HG02610 (cell line): ENCODE data around the gene FCRL6.

ENCODE experiments used
- ATAC-seq: cut with Tn5 transposase; IDR thresholded peaks from one replicate; pipeline ENCODE4 v1.9.1; 2021; ENCODE audit warnings: mild to moderate bottlenecking, moderate library complexity; ENCODE audit not compliant: unreplicated experiment

Gene FCRL6

DNA sequence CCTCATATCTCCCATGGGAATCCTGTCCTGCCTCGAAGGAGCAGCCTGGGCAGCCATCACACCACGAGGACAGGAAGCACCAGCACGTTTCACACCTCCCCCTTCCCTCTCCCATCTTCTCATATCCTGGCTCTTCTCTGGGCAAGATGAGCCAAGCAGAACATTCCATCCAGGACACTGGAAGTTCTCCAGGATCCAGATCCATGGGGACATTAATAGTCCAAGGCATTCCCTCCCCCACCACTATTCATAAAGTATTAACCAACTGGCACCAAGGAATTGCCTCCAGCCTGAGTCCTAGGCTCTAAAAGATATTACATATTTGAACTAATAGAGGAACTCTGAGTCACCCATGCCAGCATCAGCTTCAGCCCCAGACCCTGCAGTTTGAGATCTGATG lies 33.2 kb downstream of the FCRL6 start:
- no peak for ATAC-seq

DNA sequence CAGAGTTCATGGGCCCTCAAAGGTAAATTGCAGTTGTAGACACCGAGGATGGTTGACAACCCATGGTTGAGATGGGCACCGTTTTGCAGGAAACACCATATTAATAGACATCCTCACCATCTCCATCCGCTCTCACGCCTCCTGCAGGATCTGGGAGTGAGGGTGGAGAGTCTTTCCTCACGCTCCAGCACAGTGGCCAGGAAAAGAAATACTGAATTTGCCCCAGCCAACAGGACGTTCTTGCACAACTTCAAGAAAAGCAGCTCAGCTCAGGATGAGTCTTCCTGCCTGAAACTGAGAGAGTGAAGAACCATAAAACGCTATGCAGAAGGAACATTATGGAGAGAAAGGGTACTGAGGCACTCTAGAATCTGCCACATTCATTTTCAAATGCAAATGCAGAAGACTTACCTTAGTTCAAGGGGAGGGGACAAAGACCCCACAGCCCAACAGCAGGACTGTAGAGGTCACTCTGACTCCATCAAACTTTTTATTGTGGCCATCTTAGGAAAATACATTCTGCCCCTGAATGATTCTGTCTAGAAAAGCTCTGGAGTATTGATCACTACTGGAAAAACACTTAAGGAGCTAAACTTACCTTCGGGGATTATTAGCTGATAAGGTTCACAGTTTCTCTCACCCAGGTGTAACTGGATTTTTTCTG lies 33.8 kb downstream of the FCRL6 start:
- ATAC-seq: no peak

- ATAC-seq: peak; percentile 81
Measured at GRCh38 chr1:159838715-159839114, 36.6 kb downstream of the FCRL6 start.

- peak; percentile 70 for ATAC-seq
Measured at GRCh38 chr1:159839116-159839849, 37.1 kb downstream of the FCRL6 start.

- ATAC-seq: no peak
Measured at GRCh38 chr1:159841749-159842148, 39.6 kb downstream of the FCRL6 start.

DNA sequence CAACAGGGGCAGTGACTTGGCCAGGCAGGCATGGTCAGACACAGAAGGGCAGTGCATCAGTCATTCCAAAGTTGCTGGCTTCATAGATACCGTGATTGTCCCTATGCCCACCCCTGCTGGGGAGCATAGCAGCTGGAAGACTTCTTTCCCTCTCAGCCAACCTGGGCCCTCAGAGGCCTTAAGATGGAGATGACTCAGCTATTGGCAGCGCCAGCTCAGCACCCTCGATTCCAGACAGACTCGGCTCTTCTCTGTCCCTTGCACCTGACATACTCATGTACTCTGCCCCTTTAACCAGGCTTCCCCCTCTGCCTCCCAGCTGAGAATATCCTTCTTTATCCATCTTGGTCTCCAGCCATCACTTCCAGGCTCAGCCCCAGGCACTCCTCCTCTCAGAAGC lies 41.3 kb downstream of the FCRL6 start:
- no peak for ATAC-seq

DNA sequence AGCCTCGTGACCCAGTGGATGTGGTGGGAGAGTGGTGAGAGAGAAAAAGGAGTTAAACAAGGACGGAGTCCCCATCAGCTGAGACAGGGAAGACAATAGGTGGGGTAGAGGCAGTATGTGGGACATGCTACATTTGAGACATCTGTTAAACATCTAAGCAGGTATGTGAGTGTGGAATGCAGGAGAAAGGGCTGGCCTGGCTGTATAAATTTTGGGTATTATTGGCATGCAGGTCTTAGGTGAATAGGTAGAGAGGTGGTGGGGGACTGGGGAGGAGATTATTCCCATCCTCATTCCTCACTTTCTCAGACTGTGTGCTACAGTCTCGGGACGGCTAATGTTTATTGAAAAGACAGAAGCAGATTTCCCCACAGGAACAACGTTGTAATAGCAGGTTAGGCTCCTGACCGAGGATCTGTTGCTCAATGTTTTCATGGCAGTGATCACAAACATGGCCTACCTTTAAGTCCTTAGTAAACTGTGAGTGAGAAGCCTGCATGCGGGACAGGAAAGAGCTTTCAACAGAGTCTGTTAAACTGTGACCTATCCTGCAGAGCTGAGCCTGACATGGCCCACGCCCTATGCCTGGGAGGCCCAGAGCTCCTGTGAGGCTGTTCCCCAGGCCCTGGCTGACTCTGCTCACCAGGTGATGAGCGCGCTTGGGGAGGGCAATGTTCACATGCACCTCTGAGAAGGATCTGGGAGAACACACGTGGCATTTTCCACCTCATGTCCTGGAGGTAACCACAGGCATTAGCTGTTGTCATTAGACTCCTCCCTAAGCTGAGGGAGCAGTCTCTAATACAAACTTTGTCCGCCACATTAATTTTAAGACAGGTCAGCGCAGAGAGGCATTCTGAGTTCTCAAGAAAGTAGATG lies 43.8 kb downstream of the FCRL6 start:
- no peak for ATAC-seq

- no peak for ATAC-seq
Measured at GRCh38 chr1:159847231-159847630, 45.1 kb downstream of the FCRL6 start.

DNA sequence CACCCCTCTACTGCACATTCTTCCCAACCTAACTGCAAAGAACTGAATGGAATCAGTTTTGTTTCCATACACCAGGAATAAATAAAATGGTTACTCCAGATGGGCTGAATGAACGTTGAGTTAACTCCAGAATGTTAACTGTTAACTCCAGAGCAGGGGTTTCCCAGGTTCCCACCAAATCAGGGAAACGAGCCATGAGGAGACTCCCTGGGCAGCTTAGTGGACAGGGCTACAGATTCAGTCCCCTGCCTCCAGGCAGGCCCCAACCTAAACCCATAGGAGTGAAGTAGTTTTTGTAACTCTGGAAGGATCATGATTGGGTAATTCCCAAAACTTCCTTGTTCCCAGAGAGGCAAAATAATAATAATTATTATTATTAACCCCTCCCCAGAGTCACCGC lies 46.2 kb downstream of the FCRL6 start:
- ATAC-seq: no peak

- ATAC-seq: no peak
Measured at GRCh38 chr1:159849626-159850366, 47.6 kb downstream of the FCRL6 start.

- ATAC-seq: no peak
Measured at GRCh38 chr1:159851407-159851806, 49.2 kb downstream of the FCRL6 start.

DNA sequence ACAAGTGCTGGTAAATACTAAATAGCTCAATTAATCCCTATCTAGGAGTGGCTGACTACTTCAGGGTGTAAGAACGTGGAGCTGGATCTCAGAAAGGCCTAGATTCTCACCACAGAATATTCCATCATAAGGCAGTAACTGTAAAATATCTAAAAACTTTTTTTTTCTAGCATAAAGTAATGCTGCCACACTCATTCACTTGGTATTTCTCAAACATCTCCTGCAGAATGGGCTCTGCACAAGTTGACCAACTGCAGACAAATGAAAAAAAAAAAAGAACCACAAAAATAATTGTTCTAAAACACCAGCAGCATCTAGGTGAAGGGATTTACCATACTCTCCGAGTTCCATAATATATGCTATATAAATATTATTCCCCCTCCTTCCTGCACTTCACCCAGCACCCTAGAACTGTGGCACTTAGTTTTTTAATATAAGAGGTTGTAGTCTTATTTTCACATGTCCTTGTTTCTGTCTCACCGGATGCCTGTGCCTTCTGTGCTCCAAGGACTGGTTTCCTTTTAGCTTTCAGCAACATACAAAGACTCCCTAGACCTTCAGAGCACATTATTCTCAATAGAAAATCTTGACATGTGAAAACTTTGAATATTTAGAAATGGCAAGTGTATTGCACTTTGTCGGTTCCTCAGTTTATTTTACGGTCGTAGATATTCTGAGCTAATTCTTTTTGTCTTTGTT lies 51.4 kb downstream of the FCRL6 start:
- ATAC-seq: no peak

DNA sequence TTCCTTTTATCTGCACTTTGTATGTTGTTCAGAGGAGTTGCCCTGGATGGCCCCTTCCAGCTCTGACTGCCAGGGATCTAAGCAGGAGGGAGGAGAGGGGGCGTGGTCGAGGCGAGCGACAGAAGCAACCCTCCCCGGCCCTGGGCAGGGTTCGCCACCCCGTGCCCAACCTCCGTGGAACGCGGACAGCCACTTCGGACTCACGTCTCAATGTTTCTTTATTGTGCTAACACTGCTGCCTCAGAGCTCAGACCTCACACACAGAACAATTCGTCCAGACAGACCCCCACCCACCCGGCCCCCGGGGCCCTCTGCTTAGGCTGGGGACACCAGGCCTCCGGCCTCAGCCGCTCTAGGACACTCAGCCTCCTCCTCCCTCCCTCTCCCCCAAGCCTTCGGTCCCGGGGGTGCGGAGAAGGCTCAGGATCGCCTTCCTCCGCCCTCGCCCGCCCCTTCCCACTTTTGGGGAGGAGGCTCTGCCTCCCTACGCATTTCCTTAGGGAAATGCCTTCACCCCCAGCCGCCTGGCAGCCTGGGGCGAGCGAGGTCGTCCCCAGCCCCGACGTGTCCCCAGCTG lies 52.0 kb downstream of the FCRL6 start:
- ATAC-seq: peak; percentile 18

DNA sequence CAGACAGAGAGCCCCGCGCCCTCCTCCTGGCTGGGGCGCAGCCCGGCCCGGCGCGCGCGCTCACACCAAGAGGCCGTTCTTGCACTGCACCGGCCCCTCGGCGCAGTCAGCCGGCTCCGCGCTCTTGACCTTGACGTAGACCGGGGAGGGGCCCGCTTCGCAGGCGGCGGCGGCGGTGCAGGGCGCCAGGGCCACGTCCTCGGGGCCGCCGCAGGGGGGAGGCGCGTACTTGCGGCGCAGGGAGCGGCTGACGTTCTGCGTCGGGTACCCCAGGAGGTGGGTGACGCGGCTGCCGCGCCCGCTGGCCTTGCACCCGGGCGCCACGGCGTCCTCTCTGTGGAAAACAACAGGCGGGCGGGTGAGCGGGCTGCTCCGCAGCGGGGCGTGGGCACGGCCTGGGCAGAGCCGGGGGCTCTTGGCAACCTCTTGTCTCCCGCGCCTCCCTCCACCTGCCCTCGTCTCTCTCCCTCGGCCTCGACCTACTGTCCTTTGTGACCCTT lies 52.6 kb downstream of the FCRL6 start:
- peak; percentile 88 for ATAC-seq

DNA sequence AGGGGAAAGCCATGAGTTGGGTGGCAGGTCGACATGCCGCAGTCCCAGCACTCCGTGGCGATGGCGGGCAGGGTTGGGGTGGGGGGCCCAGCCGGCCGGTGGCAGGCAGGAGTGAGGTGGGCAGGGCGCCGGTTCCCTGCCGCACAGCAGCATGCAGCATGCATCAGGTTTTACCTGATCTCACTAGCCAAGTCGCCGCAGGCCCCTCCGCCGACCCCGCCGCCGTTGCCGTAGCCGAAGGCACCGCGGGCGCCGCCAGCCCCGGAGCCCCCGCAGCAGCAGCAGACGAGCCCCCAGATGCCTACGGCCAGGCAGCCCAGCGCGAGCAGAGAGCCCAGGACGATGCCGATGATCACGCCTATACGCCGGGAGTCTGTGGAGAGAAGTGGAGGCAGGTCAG lies 53.5 kb downstream of the FCRL6 start:
- ATAC-seq: no peak

GRCh38 chr1:159856576-159856975 lies 54.4 kb downstream of the FCRL6 start:
- no peak for ATAC-seq

DNA sequence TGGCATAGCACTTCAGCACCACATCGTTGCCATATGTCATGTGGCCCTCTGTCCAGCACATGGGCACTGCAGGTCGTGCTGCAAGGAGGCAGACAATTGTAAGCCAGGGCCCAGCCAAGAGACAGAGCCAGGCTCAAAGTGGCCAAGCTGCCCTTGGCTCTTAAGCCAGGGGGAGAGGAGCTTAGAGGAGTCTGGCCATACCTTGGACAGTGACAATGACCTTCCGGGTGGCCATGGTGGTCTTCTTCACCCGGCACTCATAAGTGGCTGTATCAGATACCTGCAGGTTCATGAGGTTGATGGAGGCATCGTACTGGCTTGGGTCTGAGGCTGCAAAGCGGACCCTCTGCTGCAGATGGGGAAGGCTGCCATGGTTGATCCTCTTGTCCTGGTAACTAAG lies 55.7 kb downstream of the FCRL6 start:
- no peak for ATAC-seq

GRCh38 chr1:159859767-159860322 lies 57.7 kb downstream of the FCRL6 start:
- no peak for ATAC-seq

GRCh38 chr1:159860456-159860855 lies 58.3 kb downstream of the FCRL6 start:
- ATAC-seq: no peak

GRCh38 chr1:159861218-159861617 lies 59.1 kb downstream of the FCRL6 start:
- ATAC-seq: no peak
